ENCODE measurements around the gene TEX19. TPM values are rescaled to one million over a fixed set of nuclear protein-coding genes. Genes with fewer than 3 reads are reported as not detected.
A peak's percentile ranks its signal among the peaks of the same experiment; 100 is the strongest.

TEX19 gene
- total and polyA plus RNA-seq, 9 of the 15 experiments (the other 6 are each of a cell fraction or from before 2014, with no cell fraction given) = 0.10 to 4.9 (median 1.9) TPM

GRCh38 chr17:82345151-82345976 lies 13.7 kb upstream of the TEX19 start (continued):
- TF ChIP-seq CBX3 (IDR thresholded peaks at IDR 0.05; ENCODE audit: borderline replicate concordance in 1 of 2, low read length in 2 of 2) (peak in 1 of 2 experiments; percentile 78; a peak in 1 of 3 replicates), TCF7L2 (IDR thresholded peaks at IDR 0.05; ENCODE audit: low read depth, low read length) (no peak), MCM5 (IDR thresholded peaks at IDR 0.05; ENCODE audit: low read depth) (no peak), HLTF (IDR thresholded peaks at IDR 0.05) (0 out of 2 replicates have a peak, but pooled peaks have one; percentile 70), CCNT2 (IDR thresholded peaks at IDR 0.05; ENCODE audit: borderline replicate concordance, extremely low read depth, insufficient read length, low read depth, low read length) (peak; percentile 93), ZNF347 (CRISPR knock-in tag; IDR thresholded peaks at IDR 0.05; ENCODE audit: low read depth) (no peak), ZNF311 (CRISPR knock-in tag; IDR thresholded peaks at IDR 0.05) (peak; percentile 64; the same call in 1 of the 2 replicates), TEAD2 (tag; IDR thresholded peaks at IDR 0.05) (peak; percentile 16; the same call in 1 of the 2 replicates), ZEB2 (IDR thresholded peaks at IDR 0.05) (peak; percentile 100), SIX5 (IDR thresholded peaks at IDR 0.05; ENCODE audit: borderline replicate concordance in 1 of 2, insufficient read depth in 1 of 2, low read depth in 1 of 2, low read length in 2 of 2) (no peak), VEZF1 (CRISPR knock-in tag; IDR thresholded peaks at IDR 0.05) (peak; percentile 73), ESRRA (IDR thresholded peaks at IDR 0.05; ENCODE audit: borderline replicate concordance, low read depth) (peak; percentile 51; the same call in 1 of the 2 replicates), POLR2B (IDR thresholded peaks at IDR 0.05; ENCODE audit: low read depth, partially characterized antibody) (no peak), ARID3A (IDR thresholded peaks at IDR 0.05; ENCODE audit: borderline replicate concordance, low read depth, low read length) (peak; percentile 56; the same call in 1 of the 2 replicates), PTTG1 (tag; IDR thresholded peaks at IDR 0.05; ENCODE audit: low read depth) (peak; percentile 59), SMAD4 (CRISPR knock-in tag; conservative IDR thresholded peaks at IDR 0.05) (peak; percentile 98), ZNF75A (CRISPR knock-in tag; IDR thresholded peaks at IDR 0.05) (no peak), NR2C2 (CRISPR knock-in tag; IDR thresholded peaks at IDR 0.05) (no peak), NR2C2 (tag; IDR thresholded peaks at IDR 0.05) (peak; percentile 68), SOX6 (IDR thresholded peaks at IDR 0.05) (peak; percentile 95), ZNF197 (CRISPR knock-in tag; IDR thresholded peaks at IDR 0.05; ENCODE audit: low read depth) (0 out of 2 replicates have a peak, but pooled peaks have one; percentile 83)
- TF ChIP-seq, protein P1, sequence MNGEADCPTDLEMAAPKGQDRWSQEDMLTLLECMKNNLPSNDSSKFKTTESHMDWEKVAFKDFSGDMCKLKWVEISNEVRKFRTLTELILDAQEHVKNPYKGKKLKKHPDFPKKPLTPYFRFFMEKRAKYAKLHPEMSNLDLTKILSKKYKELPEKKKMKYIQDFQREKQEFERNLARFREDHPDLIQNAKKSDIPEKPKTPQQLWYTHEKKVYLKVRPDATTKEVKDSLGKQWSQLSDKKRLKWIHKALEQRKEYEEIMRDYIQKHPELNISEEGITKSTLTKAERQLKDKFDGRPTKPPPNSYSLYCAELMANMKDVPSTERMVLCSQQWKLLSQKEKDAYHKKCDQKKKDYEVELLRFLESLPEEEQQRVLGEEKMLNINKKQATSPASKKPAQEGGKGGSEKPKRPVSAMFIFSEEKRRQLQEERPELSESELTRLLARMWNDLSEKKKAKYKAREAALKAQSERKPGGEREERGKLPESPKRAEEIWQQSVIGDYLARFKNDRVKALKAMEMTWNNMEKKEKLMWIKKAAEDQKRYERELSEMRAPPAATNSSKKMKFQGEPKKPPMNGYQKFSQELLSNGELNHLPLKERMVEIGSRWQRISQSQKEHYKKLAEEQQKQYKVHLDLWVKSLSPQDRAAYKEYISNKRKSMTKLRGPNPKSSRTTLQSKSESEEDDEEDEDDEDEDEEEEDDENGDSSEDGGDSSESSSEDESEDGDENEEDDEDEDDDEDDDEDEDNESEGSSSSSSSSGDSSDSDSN (IDR thresholded peaks at IDR 0.05; ENCODE audit: borderline replicate concordance in 1 of 2, low read depth in 2 of 2, low read length in 2 of 2) = peak in 1 of 2 experiments; percentile 81; a peak in 3 of 4 replicates
